PC-3 (cell line): ENCODE data around the gene FAM13A.

Experiments used
- EZH2 ChIP-seq: fragments of 300-600 bp; sonication (generic); IDR thresholded peaks from one replicate; pipeline ENCODE4 v1.6.1; 2017; ENCODE audit warnings: antibody characterized with exemption, mild to moderate bottlenecking, low read length; ENCODE audit not compliant: unreplicated experiment
- TF ChIP-seq, protein P1 (sequence below): fragments of 300-600 bp; sonication (generic); conservative IDR thresholded peaks from 2 replicates; pipeline ENCODE4 v1.5.1; 2017; ENCODE audit warnings: antibody characterized with exemption, low read depth, mild to moderate bottlenecking, low read length

DNA sequence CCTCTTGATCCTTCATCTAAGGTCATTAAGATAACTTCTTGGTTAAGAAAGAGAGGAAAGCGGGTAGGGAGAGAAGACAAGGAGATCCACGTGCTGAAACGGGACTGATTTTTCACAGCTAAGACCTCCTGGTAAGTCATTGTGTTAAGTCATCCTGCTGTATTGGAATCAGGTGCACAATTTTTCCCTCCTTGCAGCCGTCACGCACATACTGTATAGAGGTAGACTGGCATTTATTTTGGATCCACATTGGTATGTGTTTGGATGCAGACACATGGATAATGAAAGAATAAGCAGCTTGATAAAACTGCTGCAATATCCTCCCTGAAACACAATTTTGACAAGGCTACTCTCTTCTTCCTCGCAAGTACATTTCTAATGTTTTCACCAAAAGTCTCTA is 299.2 kb downstream of the FAM13A start:
- TF ChIP-seq, protein P1, sequence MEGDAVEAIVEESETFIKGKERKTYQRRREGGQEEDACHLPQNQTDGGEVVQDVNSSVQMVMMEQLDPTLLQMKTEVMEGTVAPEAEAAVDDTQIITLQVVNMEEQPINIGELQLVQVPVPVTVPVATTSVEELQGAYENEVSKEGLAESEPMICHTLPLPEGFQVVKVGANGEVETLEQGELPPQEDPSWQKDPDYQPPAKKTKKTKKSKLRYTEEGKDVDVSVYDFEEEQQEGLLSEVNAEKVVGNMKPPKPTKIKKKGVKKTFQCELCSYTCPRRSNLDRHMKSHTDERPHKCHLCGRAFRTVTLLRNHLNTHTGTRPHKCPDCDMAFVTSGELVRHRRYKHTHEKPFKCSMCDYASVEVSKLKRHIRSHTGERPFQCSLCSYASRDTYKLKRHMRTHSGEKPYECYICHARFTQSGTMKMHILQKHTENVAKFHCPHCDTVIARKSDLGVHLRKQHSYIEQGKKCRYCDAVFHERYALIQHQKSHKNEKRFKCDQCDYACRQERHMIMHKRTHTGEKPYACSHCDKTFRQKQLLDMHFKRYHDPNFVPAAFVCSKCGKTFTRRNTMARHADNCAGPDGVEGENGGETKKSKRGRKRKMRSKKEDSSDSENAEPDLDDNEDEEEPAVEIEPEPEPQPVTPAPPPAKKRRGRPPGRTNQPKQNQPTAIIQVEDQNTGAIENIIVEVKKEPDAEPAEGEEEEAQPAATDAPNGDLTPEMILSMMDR = no peak
- no peak for TF ChIP-seq EZH2
